GM23338 (cell line): ENCODE results near the gene FAM227B. TPM values are rescaled to one million over a fixed set of nuclear protein-coding genes. Genes with fewer than 3 reads are reported as not detected.

Experiments used
- ATAC-seq: fragments of 200-7000 bp; cut with Tn5 transposase; 3 replicates; pipeline ENCODE4 v1.9.1; 2020
- DNase-seq: peaks from one replicate; pipeline ENCODE4 v3.0.0-alpha.2; 2015; ENCODE audit warnings: low spot score
- H2AFZ ChIP-seq: fragments of 200-600 bp; sonication (generic); 2 replicates; pipeline ENCODE4 v1.8.0; 2016; ENCODE audit warnings: antibody characterized with exemption, mild to moderate bottlenecking, moderate library complexity
- H3F3A ChIP-seq: fragments of 200-600 bp; sonication (generic); replicated peaks from 2 replicates; pipeline ENCODE4 v1.8.0; 2017; ENCODE audit warnings: antibody characterized with exemption, mixed run types, low read depth
- H3K27ac ChIP-seq: fragments of 200-600 bp; sonication (generic); 2 replicates; pipeline ENCODE4 v1.6.1; 2016; ENCODE audit warnings: low read depth
- H3K27me3 ChIP-seq: fragments of 200-600 bp; sonication (generic); 2 replicates; pipeline ENCODE4 v1.8.0; 2016; ENCODE audit warnings: mild to moderate bottlenecking, mixed run types, moderate library complexity; ENCODE audit not compliant: insufficient read depth
- H3K36me3 ChIP-seq: fragments of 200-600 bp; sonication (generic); 2 replicates; pipeline ENCODE4 v1.8.0; 2016; ENCODE audit warnings: mild to moderate bottlenecking; ENCODE audit not compliant: insufficient read depth
- H3K4me1 ChIP-seq: fragments of 200-600 bp; sonication (generic); 2 replicates; pipeline ENCODE4 v1.8.0; 2016; ENCODE audit warnings: mild to moderate bottlenecking, moderate library complexity; ENCODE audit not compliant: insufficient read depth
- H3K4me2 ChIP-seq: fragments of 200-600 bp; sonication (generic); 2 replicates; pipeline ENCODE4 v1.7.1; 2017; ENCODE audit warnings: mixed run types
- H3K4me3 ChIP-seq: fragments of 200-600 bp; sonication (generic); 2 replicates; pipeline ENCODE4 v1.6.1; 2016; ENCODE audit warnings: mixed run types
- H3K79me2 ChIP-seq: fragments of 200-600 bp; sonication (generic); replicated peaks from 2 replicates; pipeline ENCODE4 v1.8.0; 2017; ENCODE audit warnings: mild to moderate bottlenecking; ENCODE audit not compliant: insufficient read depth
- H3K9me2 ChIP-seq: fragments of 200-600 bp; sonication (generic); 2 replicates; pipeline ENCODE4 v1.8.0; 2017; ENCODE audit not compliant: insufficient read depth
- H4K20me1 ChIP-seq: fragments of 200-600 bp; sonication (generic); replicated peaks from 2 replicates; pipeline ENCODE4 v1.8.0; 2017; ENCODE audit warnings: mild to moderate bottlenecking; ENCODE audit not compliant: insufficient read depth
- H3K27ac Mint-ChIP-seq: 2 replicates; pipeline ENCODE4 v1.8.0; 2020; ENCODE audit warnings: inconsistent platforms, mild to moderate bottlenecking, moderate library complexity, mixed read lengths
- H3K27me3 Mint-ChIP-seq: 3 replicates; pipeline ENCODE4 v1.8.0; 2022; ENCODE audit warnings: low read depth, mild to moderate bottlenecking, moderate library complexity, mixed read lengths, inconsistent platforms; ENCODE audit not compliant: insufficient read depth, poor library complexity
- H3K36me3 Mint-ChIP-seq: 3 replicates; pipeline ENCODE4 v1.8.0; 2021; ENCODE audit warnings: low read depth, mild to moderate bottlenecking, inconsistent platforms, moderate library complexity, mixed read lengths
- H3K4me1 Mint-ChIP-seq: 3 replicates; pipeline ENCODE4 v1.8.0; 2020; ENCODE audit warnings: mild to moderate bottlenecking, inconsistent platforms, mixed read lengths
- H3K4me3 Mint-ChIP-seq: 3 replicates; pipeline ENCODE4 v1.8.0; 2021; ENCODE audit warnings: moderate library complexity, mild to moderate bottlenecking, inconsistent platforms, mixed read lengths
- H3K9me3 Mint-ChIP-seq: 3 replicates; pipeline ENCODE4 v1.8.0; 2020; ENCODE audit warnings: moderate library complexity, mild to moderate bottlenecking, inconsistent platforms, mixed read lengths
- CREB1 ChIP-seq: fragments of 250-450 bp; sonication (Bioruptor Pico); IDR thresholded peaks from 2 replicates; pipeline ENCODE4 v1.5.0; 2020; ENCODE audit warnings: low read depth, mild to moderate bottlenecking, moderate library complexity
- CTCF ChIP-seq, 2 experiments: fragments of 200-600 bp in 1 of 2; sonication (generic) in 1 of 2; conservative IDR thresholded peaks; 2 replicates each; pipeline versions ENCODE4 v1.5.1 to v1.6.1; 2016 to 2017; ENCODE audit warnings: antibody characterized with exemption in 2 of 2, low read depth in 2 of 2, mild to moderate bottlenecking in 2 of 2, moderate library complexity in 1 of 2
- ETS1 ChIP-seq: IDR thresholded peaks from 2 replicates; pipeline ENCODE4 v1.6.1; 2016; ENCODE audit warnings: antibody characterized with exemption
- EZH2phosphoT487 ChIP-seq: fragments of 200-600 bp; sonication (generic); IDR thresholded peaks from one replicate; pipeline ENCODE4 v1.8.1; 2018; ENCODE audit warnings: antibody characterized with exemption; ENCODE audit not compliant: unreplicated experiment
- JUNB ChIP-seq: IDR thresholded peaks from one replicate; pipeline ENCODE4 v1.6.1; 2016; ENCODE audit warnings: antibody characterized with exemption; ENCODE audit not compliant: unreplicated experiment
- NANOG ChIP-seq: IDR thresholded peaks from 2 replicates; pipeline ENCODE4 v1.6.1; 2016; ENCODE audit warnings: antibody characterized with exemption, borderline replicate concordance
- POLR2AphosphoS5 ChIP-seq: IDR thresholded peaks from 2 replicates; pipeline ENCODE4 v1.6.1; 2016; ENCODE audit warnings: antibody characterized with exemption, low read depth
- STAT1 ChIP-seq: IDR thresholded peaks from one replicate; pipeline ENCODE4 v1.6.1; 2016; ENCODE audit warnings: antibody characterized with exemption; ENCODE audit not compliant: unreplicated experiment
- ZNF114 ChIP-seq: fragments of 250-450 bp; sonication (Bioruptor Pico); IDR thresholded peaks from 2 replicates; pipeline ENCODE4 v1.5.0; 2020; ENCODE audit warnings: mild to moderate bottlenecking, moderate library complexity
- ZNF331 ChIP-seq: fragments of 250-450 bp; sonication (Bioruptor Pico); IDR thresholded peaks from 2 replicates; pipeline ENCODE4 v1.5.0; 2020; ENCODE audit warnings: low read depth, mild to moderate bottlenecking, moderate library complexity
- ZNF462 ChIP-seq: fragments of 250-450 bp; sonication (Bioruptor Pico); IDR thresholded peaks from 2 replicates; pipeline ENCODE4 v1.5.0; 2020; ENCODE audit warnings: mild to moderate bottlenecking, moderate library complexity
- polyA plus RNA-seq: library from polyadenylated mRNA; unstranded; fragments of >200 nt; fragmentation: Nextera tagmentation; extraction: Ambion mirVana; gene quantifications from 2 replicates; pipeline ENCODE4 v1.2.1, GENCODE V29; 2016
- total RNA-seq: library from RNA; depleted of rRNA; stranded (reverse); fragments of >200 nt; shearing (Covaris generic); gene quantifications from 2 replicates; pipeline ENCODE4 v1.2.3, GENCODE V29; 2014

The FAM227B gene
- total and polyA plus RNA-seq, 2 experiments from 2014 or later = 2.6 to 10.2 TPM

- TF ChIP-seq ZNF462 (CRISPR knock-in tag) = no peak
- TF ChIP-seq STAT1 = no peak
- no peak for TF ChIP-seq ETS1
Observed at GRCh38 chr15:49372366-49372765, 248.3 kb downstream of the FAM227B start (continued).

- ATAC-seq = no peak
- Mint-ChIP-seq H3K4me1 (peaks cover 12% of the 10 kb centered on the region), H3K27me3 (no peaks in the 10 kb centered on the region), H3K9me3 (no peaks in the 10 kb centered on the region), H3K36me3 (no peaks in the 10 kb centered on the region), H3K4me3 (no peak overlapping the region), H3K27ac (no peak overlapping the region)
- Histone ChIP-seq H3K4me1 (no peaks in the 10 kb centered on the region), H3K4me2 (no peak overlapping the region), H3K9me2 (no peaks in the 10 kb centered on the region), H3K27ac (no peak overlapping the region), H3K4me3 (no peak overlapping the region), H3K27me3 (no peaks in the 10 kb centered on the region), H3F3A (no peaks in the 10 kb centered on the region), H4K20me1 (no peaks in the 10 kb centered on the region), H3K79me2 (no peaks in the 10 kb centered on the region), H2AFZ (no peak overlapping the region), H3K36me3 (no peaks in the 10 kb centered on the region)
- no peak for DNase-seq
- TF ChIP-seq ZNF114 (CRISPR knock-in tag) (no peak), JUNB (no peak), CTCF (conservative IDR thresholded peaks at IDR 0.05; ENCODE audit: low read depth in 2 of 2) (no peak), EZH2phosphoT487 (no peak), ZNF331 (CRISPR knock-in tag) (no peak), CREB1 (CRISPR knock-in tag) (no peak), POLR2AphosphoS5 (no peak), NANOG (no peak), ETS1 (no peak)
Observed at GRCh38 chr15:49370782-49371181, 249.8 kb downstream of the FAM227B start.
